Raji (cell line): ENCODE results near the gene ANO9.

Experiments used
- POLR2A ChIP-seq: IDR thresholded peaks from 2 replicates; pipeline ENCODE4 v1.6.1; 2011; ENCODE audit warnings: low read depth, low read length, control low read depth; ENCODE audit not compliant: insufficient read depth

ANO9 gene

GRCh38 chr11:380095-380480 is 61.7 kb downstream of the ANO9 start:
- no peak for TF ChIP-seq POLR2A

- TF ChIP-seq POLR2A = no peak
Observed at GRCh38 chr11:379205-380094, 62.4 kb downstream of the ANO9 start.

- no peak for TF ChIP-seq POLR2A
Observed at GRCh38 chr11:377883-378500, 63.8 kb downstream of the ANO9 start.

DNA sequence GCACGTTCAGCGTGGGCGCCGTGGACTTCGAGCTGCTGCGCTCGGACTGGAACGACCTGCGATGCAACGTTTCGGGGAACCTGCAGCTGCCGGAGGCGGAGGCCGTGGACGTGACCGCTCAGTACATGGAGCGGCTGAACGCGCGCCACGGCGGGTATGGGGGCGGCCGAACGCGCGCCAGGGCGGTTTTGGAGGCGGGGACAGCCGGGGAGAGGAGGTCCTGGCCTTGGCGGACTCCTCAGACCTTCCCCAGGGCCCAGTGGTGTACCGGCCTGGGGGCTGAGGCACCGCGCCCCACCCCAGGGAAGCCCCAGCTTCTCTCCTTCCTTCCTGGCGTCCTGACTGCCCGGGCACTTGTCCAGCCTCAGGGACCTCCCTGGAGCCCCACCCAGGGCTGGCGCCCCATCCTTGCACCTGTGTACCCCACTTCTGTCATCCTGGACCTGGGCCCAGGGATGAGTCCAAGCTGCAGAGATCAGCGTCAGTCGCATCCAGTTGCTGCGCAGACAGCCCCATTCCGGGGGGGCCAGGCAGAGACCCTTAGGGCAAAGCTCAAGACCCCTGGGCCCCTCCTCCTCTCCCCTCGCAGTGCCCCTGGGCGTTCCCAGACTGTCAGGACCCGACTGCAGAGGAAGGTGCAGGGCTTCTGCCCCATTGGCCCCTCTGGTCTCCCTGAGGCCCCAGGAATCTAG is 64.5 kb downstream of the ANO9 start:
- TF ChIP-seq POLR2A = no peak

DNA sequence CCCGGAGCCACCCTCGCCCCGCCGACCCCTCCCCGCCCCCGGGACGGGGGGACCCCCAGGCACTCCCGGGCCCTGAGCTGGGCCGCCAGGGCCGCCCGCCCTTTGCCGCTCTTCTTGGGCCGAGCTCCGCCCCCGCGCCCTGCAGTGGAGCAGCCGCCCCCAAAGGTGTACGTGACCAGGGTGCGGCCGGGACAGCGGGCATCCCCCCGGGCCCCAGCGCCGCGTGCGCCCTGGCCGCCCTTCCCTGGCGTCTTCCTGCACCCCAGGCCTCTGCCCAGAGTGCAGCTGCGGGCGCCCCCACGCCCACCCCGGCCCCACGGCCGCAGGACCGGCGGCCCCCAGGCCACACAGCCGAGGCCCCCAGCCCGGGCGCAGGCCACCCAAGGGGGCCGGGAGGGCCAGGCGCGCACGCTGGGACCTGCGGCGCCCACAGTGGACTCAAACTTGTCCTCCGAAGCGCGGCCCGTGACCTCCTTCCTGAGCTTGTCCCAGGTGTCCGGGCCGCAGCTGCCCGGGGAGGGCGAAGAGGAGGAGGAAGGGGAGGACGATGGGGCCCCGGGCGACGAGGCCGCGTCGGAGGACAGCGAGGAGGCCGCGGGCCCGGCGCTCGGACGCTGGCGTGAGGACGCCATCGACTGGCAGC is 65.2 kb downstream of the ANO9 start:
- no peak for TF ChIP-seq POLR2A

- no peak for TF ChIP-seq POLR2A
Observed at GRCh38 chr11:375065-376025, 66.5 kb downstream of the ANO9 start.

- no peak for TF ChIP-seq POLR2A
Observed at GRCh38 chr11:373716-374551, 67.9 kb downstream of the ANO9 start.

DNA sequence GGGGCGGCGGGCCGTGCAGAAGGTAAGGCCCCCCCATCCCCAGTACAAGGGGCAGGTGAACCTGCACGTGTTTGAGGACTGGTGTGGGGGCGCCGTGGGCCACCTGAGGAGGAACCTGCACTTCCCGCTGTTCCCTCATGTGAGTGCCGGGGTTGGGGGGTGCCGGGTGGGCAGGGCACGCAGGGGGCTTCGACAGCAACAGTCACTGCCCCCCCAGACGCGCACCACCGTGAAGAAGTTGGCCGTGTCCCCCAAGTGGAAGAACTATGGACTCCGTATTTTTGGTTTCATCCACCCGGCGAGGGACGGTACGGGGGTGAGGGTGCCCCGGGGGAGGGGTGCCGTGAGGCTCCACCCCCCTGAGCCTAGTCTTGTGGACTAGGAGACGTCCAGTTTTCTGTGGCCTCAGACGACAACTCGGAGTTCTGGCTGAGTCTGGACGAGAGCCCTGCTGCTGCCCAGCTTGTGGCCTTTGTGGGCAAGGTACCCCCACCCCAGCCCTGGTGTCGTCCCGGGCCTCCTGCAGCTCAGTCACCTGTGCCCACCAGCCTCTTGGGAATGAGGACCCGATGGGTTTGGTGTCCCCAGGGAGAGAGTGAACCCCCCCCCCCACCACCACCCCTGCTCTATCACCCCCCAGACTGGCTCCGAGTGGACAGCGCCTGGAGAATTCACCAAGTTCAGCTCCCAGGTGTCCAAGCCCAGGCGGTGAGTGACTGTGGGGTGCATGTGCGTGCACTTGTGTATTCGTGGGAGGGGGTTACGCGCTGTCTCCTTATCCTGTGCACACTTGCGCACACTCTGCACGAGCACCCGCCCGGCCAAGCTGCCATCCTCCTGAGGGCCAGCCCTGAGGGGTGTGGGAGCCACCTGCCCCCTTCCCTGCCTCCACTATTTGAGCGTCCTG is 68.7 kb downstream of the ANO9 start:
- TF ChIP-seq POLR2A = no peak

DNA sequence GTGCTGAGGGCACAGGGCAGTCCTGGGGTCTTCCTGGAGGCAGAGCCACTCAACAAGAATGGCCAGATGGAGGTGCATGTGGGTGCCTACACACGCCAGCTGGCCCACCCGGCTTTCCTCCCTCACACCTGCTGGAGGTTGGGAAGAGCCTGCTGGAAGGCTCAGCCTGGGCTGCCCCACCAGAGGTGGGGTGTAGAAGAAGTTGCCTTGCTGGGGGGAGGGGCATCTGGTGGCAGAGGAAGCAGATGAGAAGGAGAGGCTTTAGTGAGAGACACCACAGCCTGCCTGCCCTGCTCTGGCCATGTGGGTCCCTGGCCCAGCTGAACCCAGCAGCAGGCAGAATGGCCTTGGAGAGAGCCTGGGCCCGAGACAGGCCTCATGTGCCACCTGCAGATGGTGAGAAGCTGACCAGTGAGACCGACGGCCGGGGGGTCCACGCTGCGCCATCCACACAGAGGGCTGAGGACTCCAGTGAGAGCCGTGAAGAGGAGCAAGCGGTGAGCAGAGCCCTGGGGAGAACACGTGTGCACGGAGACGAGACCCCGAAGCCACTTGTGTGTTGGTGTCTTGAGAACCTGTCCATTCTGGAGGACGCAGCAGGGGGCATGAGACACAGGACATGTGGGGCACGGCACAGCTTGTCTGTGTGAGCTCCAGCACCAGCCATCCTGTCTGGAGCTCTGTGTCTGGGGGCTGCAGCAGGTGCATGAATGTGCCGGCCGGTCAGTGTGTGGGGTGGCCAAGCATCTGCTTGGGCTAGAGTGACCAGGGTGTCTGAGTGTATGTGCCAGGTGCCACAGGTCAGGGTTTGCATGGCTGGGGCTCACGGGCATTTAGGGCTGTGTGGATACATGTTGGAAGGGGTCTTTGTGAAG is 69.9 kb downstream of the ANO9 start:
- TF ChIP-seq POLR2A = no peak

DNA sequence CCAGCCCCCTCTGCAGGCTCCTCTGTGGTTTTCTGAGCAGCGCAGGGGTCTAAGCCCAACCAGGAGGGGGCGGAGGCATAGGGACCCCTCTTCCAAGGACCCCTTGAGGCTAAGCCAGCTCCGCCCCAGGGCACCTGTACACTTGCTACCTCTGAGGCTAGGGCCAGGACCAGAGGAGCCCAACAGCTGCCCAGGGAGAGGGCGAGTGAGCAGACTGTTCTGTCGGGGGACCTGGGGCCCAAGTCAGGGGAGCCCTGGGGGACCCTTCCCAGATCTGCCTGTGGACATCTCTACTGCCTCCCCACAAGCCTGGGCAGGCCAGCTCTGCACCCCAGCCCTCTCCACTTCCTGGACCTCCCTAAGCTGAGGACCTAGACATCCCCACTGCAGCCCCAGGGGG is 70.8 kb downstream of the ANO9 start:
- no peak for TF ChIP-seq POLR2A

DNA sequence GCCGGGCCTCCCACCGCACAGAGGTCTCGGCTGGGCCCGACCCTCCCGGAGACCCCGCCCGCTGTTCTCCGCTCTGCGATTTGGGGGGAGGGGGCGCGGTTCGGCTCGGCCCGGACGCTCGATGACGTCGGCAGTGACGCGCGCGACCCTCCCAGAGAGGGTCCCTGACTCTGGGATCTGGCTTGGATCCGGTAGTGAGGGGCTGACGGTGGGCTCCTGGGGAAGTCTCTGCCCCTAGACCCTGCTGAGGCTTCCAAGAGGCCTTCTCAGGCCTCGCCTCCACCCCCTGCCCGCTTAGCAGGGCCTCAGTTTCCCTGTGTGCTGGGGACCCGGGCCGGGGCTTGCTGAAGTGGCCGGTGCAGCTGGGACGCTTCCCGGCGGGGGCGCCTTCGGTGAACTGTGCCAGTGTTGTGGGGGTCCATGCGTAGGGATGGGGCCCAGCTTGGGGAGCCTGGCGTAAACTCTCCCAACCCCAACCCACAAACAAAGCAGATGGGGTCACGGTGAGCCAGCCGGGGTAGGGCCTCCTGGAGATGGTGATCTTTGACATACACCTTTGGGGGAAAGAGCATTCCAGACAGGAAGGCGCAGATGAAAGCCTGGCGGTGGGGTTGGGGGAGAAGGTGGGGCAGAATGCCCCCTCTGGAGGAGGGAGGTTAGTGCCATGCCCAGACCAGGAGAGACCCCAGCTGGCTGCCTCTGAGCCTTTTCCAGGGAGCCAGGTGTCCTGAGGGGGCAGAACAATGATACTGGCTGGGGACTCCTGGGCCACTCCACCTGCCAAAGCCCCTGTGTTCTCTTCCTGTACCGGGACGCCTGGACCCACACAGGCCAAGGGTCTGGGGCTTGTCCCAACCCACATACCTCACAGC is 71.5 kb downstream of the ANO9 start:
- no peak for TF ChIP-seq POLR2A
